Tibial nerve (tissue), 4 donors: ENCODE data around the gene CAMK1D. TPM values are rescaled to one million over a fixed set of nuclear protein-coding genes. Genes with fewer than 3 reads are reported as not detected.

ENCODE experiments used
- DNase-seq, 2 donors: peaks; one replicate each; pipeline ENCODE4 v3.0.0-alpha.2; 2019; ENCODE audit warnings: low spot score in 2 of 2
- H3K27ac ChIP-seq, 4 donors: fragments of 200-600 bp; sonication (generic) in 3 of 4; one replicate each; pipeline ENCODE4 v1.5.1; 2017 to 2019; ENCODE audit warnings: mild to moderate bottlenecking in 1 of 4
- H3K27me3 ChIP-seq, 2 donors: fragments of 200-600 bp; sonication (generic) in 1 of 2; one replicate each; pipeline versions ENCODE4 v1.5.1 to v1.6.0; 2017 to 2019
- H3K36me3 ChIP-seq, 3 donors: fragments of 200-600 bp; sonication (generic); one replicate each; pipeline ENCODE4 v1.5.1; 2018 to 2019
- H3K4me1 ChIP-seq, 4 donors: fragments of 200-600 bp; sonication (generic) in 3 of 4; one replicate each; pipeline ENCODE4 v1.5.1; 2017 to 2019
- H3K4me3 ChIP-seq, 4 donors: fragments of 200-600 bp; sonication (generic) in 3 of 4; one replicate each; pipeline ENCODE4 v1.5.1; 2017 to 2019; ENCODE audit warnings: mild to moderate bottlenecking in 1 of 4, moderate library complexity in 1 of 4
- H3K9me3 ChIP-seq, 4 donors: fragments of 200-600 bp; sonication (generic) in 3 of 4; one replicate each; pipeline ENCODE4 v1.5.1; 2017 to 2019
- CTCF ChIP-seq, 5 experiments: fragments of 200-600 bp in 3 of 5; fragments of 450-650 bp in 2 of 5; sonication (generic) in 3 of 5; IDR thresholded peaks; one replicate each; pipeline ENCODE4 v1.5.1; 2016 to 2019; ENCODE audit warnings: antibody characterized with exemption in 5 of 5, mild to moderate bottlenecking in 3 of 5, moderate library complexity in 2 of 5
- EP300 ChIP-seq, 2 donors: sonication (generic); formaldehyde crosslinking; IDR thresholded peaks; one replicate each; pipeline ENCODE4 v1.6.1; 2017; ENCODE audit warnings: antibody characterized with exemption in 2 of 2, mild to moderate bottlenecking in 1 of 2
- POLR2A ChIP-seq, 2 donors: fragments of 450-650 bp; IDR thresholded peaks; one replicate each; pipeline ENCODE4 v1.6.1; 2017; ENCODE audit warnings: antibody characterized with exemption in 2 of 2, mild to moderate bottlenecking in 2 of 2, moderate library complexity in 2 of 2
- WGBS, 2 donors: methylation state at CpG; one replicate each; pipeline ENCODE4 v1.1.5; 2018; 5-methylcytosine and 5-hydroxymethylcytosine counted together
- total RNA-seq, 4 donors: library from RNA; depleted of rRNA; stranded (reverse); fragments of >200 nt; gene quantifications; one replicate each; pipeline ENCODE4 v1.1.0, GENCODE V29; 2016

The CAMK1D gene
- total RNA-seq, 4 donors from 2014 or later = 6.9 to 20.5 (median 17.2) TPM

- no peaks in the 10 kb centered on the region for H3K27me3 ChIP-seq
- no peak overlapping the region for H3K27ac ChIP-seq
- H3K4me3 ChIP-seq = no peak overlapping the region
- no peaks in the 10 kb centered on the region for H3K36me3 ChIP-seq
- WGBS, 2 donors = 88 to 91% methylated on average over 8 of the region's 8 CpGs
- H3K9me3 ChIP-seq = no peaks in the 10 kb centered on the region
- H3K4me1 ChIP-seq = no peaks in the 10 kb centered on the region
- DNase-seq = no peak
- TF ChIP-seq CTCF (IDR thresholded peaks at IDR 0.05) (no peak), POLR2A (IDR thresholded peaks at IDR 0.05) (no peak), EP300 (IDR thresholded peaks at IDR 0.05) (no peak)
Observed at GRCh38 chr10:12561307-12561706, 212.0 kb downstream of the CAMK1D start.

- TF ChIP-seq POLR2A (IDR thresholded peaks at IDR 0.05) (no peak), CTCF (IDR thresholded peaks at IDR 0.05) (no peak), EP300 (IDR thresholded peaks at IDR 0.05) (no peak)
- no peaks in the 10 kb centered on the region for H3K4me1 ChIP-seq
- DNase-seq = no peak
Observed at GRCh38 chr10:12561720-12562119, 212.4 kb downstream of the CAMK1D start.

GRCh38 chr10:12563489-12563888 lies 214.1 kb downstream of the CAMK1D start:
- Histone ChIP-seq H3K9me3 (no peaks in the 10 kb centered on the region), H3K4me3 (no peak overlapping the region), H3K27ac (no peak overlapping the region), H3K27me3 (no peaks in the 10 kb centered on the region), H3K36me3 (no peaks in the 10 kb centered on the region), H3K4me1 (peaks cover 0 to 2% (median 0%) of the 10 kb centered on the region in 4 donors)
- WGBS, 2 donors = 93 to 94% methylated on average over 3 of the region's 3 CpGs
- TF ChIP-seq CTCF (IDR thresholded peaks at IDR 0.05) (no peak), EP300 (IDR thresholded peaks at IDR 0.05) (no peak), POLR2A (IDR thresholded peaks at IDR 0.05) (no peak)
- DNase-seq = no peak

More at GRCh38 chr10:12561720-12562119, 212.4 kb downstream of the CAMK1D start:
- Histone ChIP-seq H3K27ac (no peak overlapping the region), H3K36me3 (no peaks in the 10 kb centered on the region), H3K27me3 (no peaks in the 10 kb centered on the region), H3K4me3 (no peak overlapping the region), H3K9me3 (no peaks in the 10 kb centered on the region)

- DNase-seq = no peak
- H3K27ac ChIP-seq = no peak overlapping the region
- H3K9me3 ChIP-seq = no peaks in the 10 kb centered on the region
- 62 to 68% methylated on average over 2 of the region's 2 CpGs for WGBS, 2 donors
- H3K4me3 ChIP-seq = no peak overlapping the region
- no peaks in the 10 kb centered on the region for H3K27me3 ChIP-seq
- no peaks in the 10 kb centered on the region for H3K36me3 ChIP-seq
- H3K4me1 ChIP-seq = peaks cover 0 to 6% (median 0%) of the 10 kb centered on the region in 4 donors
- no peak for TF ChIP-seq EP300 (IDR thresholded peaks at IDR 0.05)
- no peak for TF ChIP-seq POLR2A (IDR thresholded peaks at IDR 0.05)
- TF ChIP-seq CTCF (IDR thresholded peaks at IDR 0.05) = no peak
Observed at GRCh38 chr10:12564173-12564572, 214.8 kb downstream of the CAMK1D start.

- TF ChIP-seq CTCF (IDR thresholded peaks at IDR 0.05) (no peak), EP300 (IDR thresholded peaks at IDR 0.05) (no peak), POLR2A (IDR thresholded peaks at IDR 0.05) (no peak)
- WGBS, 2 donors = 65 to 75% methylated on average over 20 of the region's 20 CpGs
- Histone ChIP-seq H3K36me3 (no peaks in the 10 kb centered on the region), H3K4me1 (peaks cover 0 to 6% (median 0%) of the 10 kb centered on the region in 4 donors), H3K4me3 (no peak overlapping the region), H3K27ac (peak overlapping the region in 1 of 4 donors; percentile 15), H3K27me3 (no peaks in the 10 kb centered on the region), H3K9me3 (no peaks in the 10 kb centered on the region)
- peak in 1 of 2 donors; percentile 25 for DNase-seq
Observed at GRCh38 chr10:12566161-12567115, 217.1 kb downstream of the CAMK1D start.
